H9 (cell line): ENCODE measurements around the gene CAND2. TPM values are rescaled to one million over a fixed set of nuclear protein-coding genes. Genes with fewer than 3 reads are reported as not detected.

Experiments
- DNase-seq: peaks from one replicate; pipeline ENCODE4 v3.0.0-alpha.2; 2017
- H2AFZ ChIP-seq: one replicate; pipeline ENCODE4 v1.6.1; 2013; ENCODE audit warnings: mild to moderate bottlenecking, low read length, control low read depth, moderate library complexity
- H2AK5ac ChIP-seq: 2 replicates; pipeline ENCODE4 v1.6.1; 2013; ENCODE audit warnings: low read length, control low read depth, mixed read lengths; ENCODE audit not compliant: insufficient read length
- H2BK120ac ChIP-seq: one replicate; pipeline ENCODE4 v1.6.1; 2013; ENCODE audit warnings: low read depth, mild to moderate bottlenecking, low read length, control low read depth, inconsistent platforms; ENCODE audit not compliant: poor library complexity, severe bottlenecking
- H2BK12ac ChIP-seq: 2 replicates; pipeline ENCODE4 v1.6.1; 2013; ENCODE audit warnings: low read length, control low read depth, mixed read lengths, low read depth; ENCODE audit not compliant: insufficient read length
- H2BK15ac ChIP-seq: 2 replicates; pipeline ENCODE4 v1.6.1; 2013; ENCODE audit warnings: low read depth, low read length, control low read depth
- H2BK20ac ChIP-seq: one replicate; pipeline ENCODE4 v1.6.1; 2013; ENCODE audit warnings: low read depth, mild to moderate bottlenecking, low read length, control low read depth, inconsistent platforms; ENCODE audit not compliant: poor library complexity, severe bottlenecking
- H2BK5ac ChIP-seq: 2 replicates; pipeline ENCODE4 v1.6.1; 2013; ENCODE audit warnings: low read length, control low read depth, mixed read lengths; ENCODE audit not compliant: insufficient read length
- H3K14ac ChIP-seq: 2 replicates; pipeline ENCODE4 v1.6.1; 2013; ENCODE audit warnings: low read length, control low read depth; ENCODE audit not compliant: insufficient read depth
- H3K18ac ChIP-seq: 2 replicates; pipeline ENCODE4 v1.6.1; 2013; ENCODE audit warnings: low read depth, mild to moderate bottlenecking, mixed read lengths, low read length, control low read depth; ENCODE audit not compliant: insufficient read length
- H3K23ac ChIP-seq: 2 replicates; pipeline ENCODE4 v1.6.1; 2013; ENCODE audit warnings: low read length, control low read depth, mixed read lengths, low read depth; ENCODE audit not compliant: insufficient read length
- H3K23me2 ChIP-seq: 2 replicates; pipeline ENCODE4 v1.6.1; 2013; ENCODE audit warnings: low read depth, mild to moderate bottlenecking, mixed read lengths, low read length, control low read depth; ENCODE audit not compliant: insufficient read length, poor library complexity, severe bottlenecking
- H3K27ac ChIP-seq: 2 replicates; pipeline ENCODE4 v1.5.1; 2013; ENCODE audit warnings: low read length, control low read depth, mixed read lengths, low read depth; ENCODE audit not compliant: insufficient read length
- H3K27me3 ChIP-seq: 2 replicates; pipeline ENCODE4 v1.6.1; 2013; ENCODE audit warnings: low read length, control low read depth, inconsistent platforms; ENCODE audit not compliant: insufficient read depth
- H3K4ac ChIP-seq: 2 replicates; pipeline ENCODE4 v1.6.1; 2013; ENCODE audit warnings: low read depth, mild to moderate bottlenecking, control low read depth, inconsistent platforms, low read length, moderate library complexity
- H3K4me1 ChIP-seq: 2 replicates; pipeline ENCODE4 v1.6.1; 2013; ENCODE audit warnings: low read length, control low read depth, inconsistent platforms; ENCODE audit not compliant: insufficient read depth
- H3K4me2 ChIP-seq: 2 replicates; pipeline ENCODE4 v1.6.1; 2013; ENCODE audit warnings: low read length, control low read depth, mixed read lengths; ENCODE audit not compliant: insufficient read length, insufficient read depth
- H3K56ac ChIP-seq: 2 replicates; pipeline ENCODE4 v1.6.1; 2013; ENCODE audit warnings: low read depth, mild to moderate bottlenecking, mixed read lengths, low read length, control low read depth; ENCODE audit not compliant: insufficient read length
- H3K79me1 ChIP-seq: 2 replicates; pipeline ENCODE4 v1.6.1; 2013; ENCODE audit warnings: low read depth, mild to moderate bottlenecking, moderate library complexity, low read length, control low read depth, inconsistent platforms; ENCODE audit not compliant: insufficient read depth, poor library complexity, severe bottlenecking
- H3K79me2 ChIP-seq: 2 replicates; pipeline ENCODE4 v1.6.1; 2013; ENCODE audit warnings: low read length, control low read depth, inconsistent platforms; ENCODE audit not compliant: insufficient read depth
- H3K9ac ChIP-seq: 2 replicates; pipeline ENCODE4 v1.6.1; 2013; ENCODE audit warnings: low read length, control low read depth, mixed read lengths; ENCODE audit not compliant: insufficient read length; ENCODE audit errors: extremely low read depth
- H3K9me3 ChIP-seq: one replicate; pipeline ENCODE4 v1.6.1; 2013; ENCODE audit warnings: low read depth, low read length, inconsistent platforms; ENCODE audit not compliant: control insufficient read depth
- H3T11ph ChIP-seq: one replicate; pipeline ENCODE4 v1.6.1; 2013; ENCODE audit warnings: mild to moderate bottlenecking, low read length, control low read depth, inconsistent platforms
- H4K20me1 ChIP-seq: one replicate; pipeline ENCODE4 v1.6.1; 2013; ENCODE audit not compliant: control insufficient read depth, insufficient read length, insufficient read depth
- H4K5ac ChIP-seq: 2 replicates; pipeline ENCODE4 v1.6.1; 2013; ENCODE audit warnings: low read depth, mild to moderate bottlenecking, mixed read lengths, low read length, control low read depth; ENCODE audit not compliant: insufficient read length
- H4K8ac ChIP-seq: replicated peaks from 2 replicates; pipeline ENCODE4 v1.6.1; 2013; ENCODE audit warnings: low read length, control low read depth, mixed read lengths, low read depth; ENCODE audit not compliant: insufficient read length
- H4K91ac ChIP-seq: 2 replicates; pipeline ENCODE4 v1.6.1; 2013; ENCODE audit warnings: low read depth, mild to moderate bottlenecking, moderate library complexity, mixed read lengths, low read length, control low read depth; ENCODE audit not compliant: insufficient read length
- H3K27ac Mint-ChIP-seq, 3 experiments: 2 replicates in 2 of 3; 3 replicates in 1 of 3; pipeline ENCODE4 v1.8.0; 2020 to 2021; ENCODE audit warnings: mixed read lengths in 3 of 3, mild to moderate bottlenecking in 1 of 3, moderate library complexity in 1 of 3
- H3K27me3 Mint-ChIP-seq: 2 replicates; pipeline ENCODE4 v1.8.0; 2021; ENCODE audit warnings: low read depth, mild to moderate bottlenecking, moderate library complexity, mixed read lengths
- H3K36me3 Mint-ChIP-seq, 3 experiments: 2 replicates in 2 of 3; 3 replicates in 1 of 3; pipeline ENCODE4 v1.8.0; 2020 to 2021; ENCODE audit warnings: low read depth in 3 of 3, mixed read lengths in 3 of 3; ENCODE audit not compliant: insufficient read depth in 1 of 3
- H3K4me1 Mint-ChIP-seq, 2 experiments: 2 replicates each; pipeline ENCODE4 v1.8.0; 2020; ENCODE audit warnings: mixed read lengths in 2 of 2
- H3K4me3 Mint-ChIP-seq, 2 experiments: 2 replicates in 1 of 2; 3 replicates in 1 of 2; pipeline ENCODE4 v1.8.0; 2020 to 2021; ENCODE audit warnings: mild to moderate bottlenecking in 2 of 2, mixed read lengths in 2 of 2, moderate library complexity in 1 of 2
- H3K9me3 Mint-ChIP-seq, 2 experiments: 2 replicates in 1 of 2; 3 replicates in 1 of 2; pipeline ENCODE4 v1.8.0; 2020; ENCODE audit warnings: mild to moderate bottlenecking in 2 of 2, mixed read lengths in 2 of 2, moderate library complexity in 1 of 2
- CTCF ChIP-seq: fragments of 200-600 bp; sonication (generic); conservative IDR thresholded peaks from 3 replicates; pipeline ENCODE4 v1.8.0; 2021; ENCODE audit warnings: antibody characterized with exemption, mild to moderate bottlenecking
- WGBS: extraction: QIAGEN DNeasy Blood & Tissue Kit; methylation state at CpG from one replicate; pipeline ENCODE4 v1.1.7; 2013; ENCODE audit warnings: missing lambda C conversion rate, low lambda C conversion rate, mixed read lengths; ENCODE audit not compliant: insufficient read length; ENCODE audit errors: extremely low coverage; 5-methylcytosine and 5-hydroxymethylcytosine counted together
- total RNA-seq: library from RNA; stranded (reverse); gene quantifications from 2 replicates; pipeline ENCODE4 v1.2.1, GENCODE V29; 2021

The CAND2 gene
- total RNA-seq, 1 experiment from 2014 or later, result 10.7 TPM

- Histone ChIP-seq H4K91ac (no peak overlapping the region), H3K27ac (no peak overlapping the region), H3K18ac (no peak overlapping the region), H3K4ac (no peak overlapping the region), H3K27me3 (no peaks in the 10 kb centered on the region), H2AFZ (no peak overlapping the region), H3K23ac (no peak overlapping the region), H3K4me2 (no peak overlapping the region), H2BK5ac (no peak overlapping the region), H2AK5ac (no peak overlapping the region), H4K20me1 (no peaks in the 10 kb centered on the region), H3K9ac (no peak overlapping the region), H3T11ph (no peak overlapping the region), H2BK15ac (no peak overlapping the region), H4K5ac (no peak overlapping the region), H2BK20ac (no peak overlapping the region), H3K4me1 (no peaks in the 10 kb centered on the region; the same call in 1 of the 2 replicates), H3K14ac (no peak overlapping the region), H3K9me3 (no peaks in the 10 kb centered on the region), H3K79me2 (no peaks in the 10 kb centered on the region), H2BK120ac (no peak overlapping the region), H3K56ac (no peak overlapping the region), H3K79me1 (no peaks in the 10 kb centered on the region), H4K8ac (no peak overlapping the region), H2BK12ac (no peak overlapping the region), H3K23me2 (peaks cover 9% of the 10 kb centered on the region)
- Mint-ChIP-seq H3K4me3 (no peak overlapping the region; a peak in 1 of 5 replicates), H3K4me1 (peaks cover 7% of the 10 kb centered on the region in 2 experiments), H3K27ac (no peak overlapping the region), H3K27me3 (peaks cover 60% of the 10 kb centered on the region), H3K36me3 (peaks cover 0 to 2% (median 0%) of the 10 kb centered on the region in 3 experiments; a peak in 1 of 7 replicates), H3K9me3 (peaks cover 8 to 9% of the 10 kb centered on the region in 2 experiments)
- no CpG with 5 or more reads among the region's 4 CpGs for WGBS
- DNase-seq, result no peak
- TF ChIP-seq CTCF, result no peak
These were observed 68.8 kb downstream of the CAND2 start for GRCh38 chr3:12865271-12865670.
